ENCODE data around the gene CYGB.

- no peak for TF ChIP-seq CTCF (IDR thresholded peaks at IDR 0.05; ENCODE audit: low read depth, low read length)
- TF ChIP-seq POLR2A (IDR thresholded peaks at IDR 0.05; ENCODE audit: extremely low read depth, insufficient read length) = no peak
- no peak for TF ChIP-seq MAX (IDR thresholded peaks at IDR 0.05; ENCODE audit: low read depth, low read length)
These were observed 18.2 kb downstream of the CYGB start for GRCh38 chr17:76519048-76519966.
